Parathyroid adenoma (tissue), 2 donors: Measurements from ENCODE around the gene C2CD3.

Experiments used
- H2AFZ ChIP-seq: fragments of 300-600 bp; sonication (generic); one replicate; pipeline ENCODE4 v1.7.0; 2017; ENCODE audit warnings: antibody characterized with exemption, mild to moderate bottlenecking
- H3K27ac ChIP-seq: fragments of 300-600 bp; sonication (generic); one replicate; pipeline ENCODE4 v1.7.0; 2017
- H3K27me3 ChIP-seq: fragments of 300-600 bp; sonication (generic); one replicate; pipeline ENCODE4 v1.7.0; 2017; ENCODE audit warnings: low read length; ENCODE audit not compliant: control insufficient read depth, insufficient read depth
- H3K36me3 ChIP-seq: fragments of 300-600 bp; sonication (generic); one replicate; pipeline ENCODE4 v1.7.0; 2017; ENCODE audit warnings: low read length; ENCODE audit not compliant: control insufficient read depth, insufficient read depth
- H3K4me1 ChIP-seq: fragments of 300-600 bp; sonication (generic); one replicate; pipeline ENCODE4 v1.7.0; 2017; ENCODE audit warnings: control low read depth
- H3K4me2 ChIP-seq: fragments of 300-600 bp; sonication (generic); one replicate; pipeline ENCODE4 v1.7.0; 2017; ENCODE audit warnings: low read length
- H3K4me3 ChIP-seq: fragments of 300-600 bp; sonication (generic); one replicate; pipeline ENCODE4 v1.7.0; 2017; ENCODE audit warnings: low read depth, low read length
- H3K79me2 ChIP-seq: fragments of 300-600 bp; sonication (generic); one replicate; pipeline ENCODE4 v1.7.0; 2017; ENCODE audit warnings: control low read depth
- H3K9ac ChIP-seq: fragments of 300-600 bp; sonication (generic); one replicate; pipeline ENCODE4 v1.7.0; 2017; ENCODE audit warnings: mild to moderate bottlenecking
- H3K9me3 ChIP-seq: fragments of 300-600 bp; sonication (generic); one replicate; pipeline ENCODE4 v1.7.0; 2017; ENCODE audit warnings: low read length; ENCODE audit not compliant: control insufficient read depth
- TF ChIP-seq, protein P1 (sequence below): fragments of 300-600 bp; sonication (generic); IDR thresholded peaks from one replicate; pipeline ENCODE4 v1.7.0; 2017; ENCODE audit warnings: antibody characterized with exemption, mild to moderate bottlenecking
- donor health status: primary hyperparathyroidism.

Gene C2CD3

DNA sequence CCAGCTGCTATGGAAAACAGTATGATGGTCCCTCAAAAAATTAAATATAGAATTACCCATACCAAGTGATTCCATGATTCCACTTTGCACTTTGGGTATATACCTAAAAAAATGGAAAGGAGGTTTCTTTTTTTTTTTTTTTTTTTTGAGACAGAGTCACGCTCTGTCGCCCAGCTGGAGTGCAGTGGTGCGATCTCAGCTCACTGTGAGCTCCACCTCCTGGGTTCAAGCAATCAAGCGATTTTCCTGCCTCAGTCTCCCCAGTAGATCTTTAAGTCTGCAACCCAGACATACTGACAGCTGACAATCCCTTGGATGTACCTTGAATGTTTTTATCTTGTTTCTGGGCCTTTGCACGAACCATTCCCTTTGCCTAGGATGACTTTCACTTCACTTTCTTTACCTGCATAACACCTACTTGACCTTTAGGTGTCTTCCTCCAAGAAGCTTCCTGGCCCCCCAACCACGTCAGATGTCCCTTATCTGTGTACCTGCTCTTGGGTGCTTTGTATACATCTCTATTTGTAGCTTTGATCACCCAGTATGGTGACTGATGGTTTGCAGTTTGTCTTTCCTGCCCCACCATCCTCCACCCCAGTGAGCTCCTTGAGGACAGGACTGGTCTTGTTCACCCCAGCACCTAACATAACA lies 173.6 kb downstream of the C2CD3 start:
- H3K36me3 ChIP-seq: no peaks in the 10 kb centered on the region
- no peaks in the 10 kb centered on the region for H3K4me1 ChIP-seq
- H3K9me3 ChIP-seq: no peaks in the 10 kb centered on the region
- no peak overlapping the region for H3K27ac ChIP-seq
- H3K4me3 ChIP-seq: no peak overlapping the region
- H2AFZ ChIP-seq: no peak overlapping the region
- no peak overlapping the region for H3K4me2 ChIP-seq
- H3K27me3 ChIP-seq: no peaks in the 10 kb centered on the region
- H3K9ac ChIP-seq: no peak overlapping the region
- TF ChIP-seq, protein P1, sequence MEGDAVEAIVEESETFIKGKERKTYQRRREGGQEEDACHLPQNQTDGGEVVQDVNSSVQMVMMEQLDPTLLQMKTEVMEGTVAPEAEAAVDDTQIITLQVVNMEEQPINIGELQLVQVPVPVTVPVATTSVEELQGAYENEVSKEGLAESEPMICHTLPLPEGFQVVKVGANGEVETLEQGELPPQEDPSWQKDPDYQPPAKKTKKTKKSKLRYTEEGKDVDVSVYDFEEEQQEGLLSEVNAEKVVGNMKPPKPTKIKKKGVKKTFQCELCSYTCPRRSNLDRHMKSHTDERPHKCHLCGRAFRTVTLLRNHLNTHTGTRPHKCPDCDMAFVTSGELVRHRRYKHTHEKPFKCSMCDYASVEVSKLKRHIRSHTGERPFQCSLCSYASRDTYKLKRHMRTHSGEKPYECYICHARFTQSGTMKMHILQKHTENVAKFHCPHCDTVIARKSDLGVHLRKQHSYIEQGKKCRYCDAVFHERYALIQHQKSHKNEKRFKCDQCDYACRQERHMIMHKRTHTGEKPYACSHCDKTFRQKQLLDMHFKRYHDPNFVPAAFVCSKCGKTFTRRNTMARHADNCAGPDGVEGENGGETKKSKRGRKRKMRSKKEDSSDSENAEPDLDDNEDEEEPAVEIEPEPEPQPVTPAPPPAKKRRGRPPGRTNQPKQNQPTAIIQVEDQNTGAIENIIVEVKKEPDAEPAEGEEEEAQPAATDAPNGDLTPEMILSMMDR: no peak
- H3K79me2 ChIP-seq: no peaks in the 10 kb centered on the region

DNA sequence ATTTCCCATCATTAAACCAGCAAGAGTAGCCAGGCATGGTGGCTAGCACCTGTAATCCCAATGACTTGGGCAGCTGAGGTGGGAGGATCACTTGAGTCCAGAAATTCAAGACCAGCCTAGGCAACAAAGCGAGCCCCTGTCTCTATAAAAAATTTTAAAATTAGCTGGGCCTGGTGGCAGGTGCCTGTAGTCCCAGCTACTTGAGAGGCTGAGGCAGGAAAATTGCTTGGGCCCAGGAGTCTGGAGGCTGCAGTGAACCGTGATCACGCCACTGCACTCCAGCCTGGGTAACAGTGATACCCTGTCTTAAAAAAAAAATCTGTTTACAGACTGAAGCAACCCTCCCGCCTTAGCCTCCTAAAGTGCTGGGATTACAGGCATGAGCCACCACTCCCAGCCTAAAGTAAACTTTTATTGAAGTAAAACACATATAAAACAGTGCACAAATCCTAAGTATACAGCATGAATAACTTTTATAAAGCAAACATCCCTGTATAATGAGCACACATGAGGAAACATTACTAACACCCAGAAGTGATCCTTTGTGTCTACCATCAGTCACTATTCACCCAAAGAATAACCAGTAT lies 174.5 kb downstream of the C2CD3 start:
- TF ChIP-seq, protein P1: no peak
- Histone ChIP-seq H2AFZ (no peak overlapping the region), H3K36me3 (no peaks in the 10 kb centered on the region), H3K27me3 (no peaks in the 10 kb centered on the region), H3K4me3 (no peak overlapping the region), H3K9me3 (no peaks in the 10 kb centered on the region), H3K9ac (no peak overlapping the region), H3K79me2 (no peaks in the 10 kb centered on the region), H3K4me1 (no peaks in the 10 kb centered on the region), H3K27ac (no peak overlapping the region), H3K4me2 (no peak overlapping the region)

DNA sequence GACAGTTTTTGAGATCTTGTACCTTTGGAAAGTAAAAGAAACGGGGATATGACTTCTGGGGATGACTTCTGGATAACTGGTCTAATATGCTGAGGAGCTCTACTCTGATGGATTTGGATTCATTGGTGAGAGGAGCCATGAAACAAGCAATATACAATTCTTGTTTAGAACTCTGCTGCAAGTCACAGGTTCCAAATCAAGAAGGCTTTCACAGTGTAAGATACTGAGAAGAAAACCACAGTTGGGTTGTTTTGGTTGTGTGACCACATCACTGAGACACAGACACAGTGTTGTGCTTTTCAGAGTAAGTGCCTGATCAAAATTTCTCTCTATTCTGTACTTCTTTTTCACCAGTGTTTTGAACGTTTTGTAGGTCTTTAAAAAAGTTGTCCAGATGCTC lies 175.1 kb downstream of the C2CD3 start:
- Histone ChIP-seq H3K4me2 (no peak overlapping the region), H3K27ac (no peak overlapping the region), H3K4me3 (no peak overlapping the region), H3K79me2 (no peaks in the 10 kb centered on the region), H2AFZ (no peak overlapping the region), H3K36me3 (no peaks in the 10 kb centered on the region), H3K9ac (no peak overlapping the region), H3K27me3 (no peaks in the 10 kb centered on the region), H3K4me1 (no peaks in the 10 kb centered on the region), H3K9me3 (no peaks in the 10 kb centered on the region)
- TF ChIP-seq, protein P1: no peak

DNA sequence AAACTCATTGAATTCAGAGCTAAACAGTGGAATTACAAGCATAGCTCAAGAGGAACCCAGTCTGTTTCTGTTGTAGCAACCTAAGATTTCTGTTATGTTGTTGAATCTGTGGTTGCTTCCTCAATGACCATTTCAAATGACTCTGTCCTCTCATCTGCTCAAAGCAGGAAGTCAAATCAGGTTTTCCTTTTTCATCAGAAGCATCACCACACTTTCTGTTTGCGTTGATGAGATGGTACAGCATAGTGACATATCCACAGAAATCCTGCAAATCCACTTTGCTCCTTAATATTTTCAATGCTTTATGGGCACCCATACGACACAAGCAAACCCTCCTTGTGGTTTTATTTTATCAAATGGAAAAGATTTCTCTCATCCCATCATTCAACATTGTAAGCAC lies 175.6 kb downstream of the C2CD3 start:
- no peaks in the 10 kb centered on the region for H3K36me3 ChIP-seq
- TF ChIP-seq, protein P1: no peak
- H3K9me3 ChIP-seq: no peaks in the 10 kb centered on the region
- H3K9ac ChIP-seq: no peak overlapping the region
- no peak overlapping the region for H2AFZ ChIP-seq
- H3K4me2 ChIP-seq: no peak overlapping the region
- H3K27me3 ChIP-seq: no peaks in the 10 kb centered on the region
- H3K79me2 ChIP-seq: no peaks in the 10 kb centered on the region
- H3K27ac ChIP-seq: no peak overlapping the region
- H3K4me1 ChIP-seq: no peaks in the 10 kb centered on the region
- H3K4me3 ChIP-seq: no peak overlapping the region

DNA sequence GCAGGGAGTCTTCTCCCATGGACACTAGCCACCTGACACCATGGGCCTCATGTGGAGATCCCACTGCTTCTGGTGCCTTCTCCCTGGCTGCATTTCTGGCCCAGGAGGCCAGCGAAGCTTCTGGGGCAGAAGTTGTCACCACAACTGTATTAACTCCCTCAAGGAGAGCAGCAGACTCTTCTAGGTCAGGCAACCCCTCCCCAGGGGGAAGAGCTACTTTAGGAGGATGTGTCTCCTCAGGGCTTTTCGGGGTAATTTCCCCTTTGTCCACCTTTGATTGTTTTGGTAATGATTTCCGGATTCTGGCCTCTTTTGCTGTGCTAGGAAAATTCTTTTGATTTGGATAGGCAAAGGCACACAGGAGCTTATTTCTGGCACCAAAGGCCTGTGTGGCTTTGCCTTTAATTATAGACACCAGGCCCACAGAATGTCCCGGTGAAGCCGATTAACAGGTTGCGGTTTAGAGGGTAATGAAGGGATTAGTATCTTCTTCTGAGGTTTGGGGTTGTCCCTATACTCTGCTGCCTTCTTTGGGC lies 179.3 kb downstream of the C2CD3 start:
- no peak overlapping the region for H2AFZ ChIP-seq
- no peak overlapping the region for H3K9ac ChIP-seq
- H3K27ac ChIP-seq: no peak overlapping the region
- H3K27me3 ChIP-seq: no peaks in the 10 kb centered on the region
- H3K9me3 ChIP-seq: no peaks in the 10 kb centered on the region
- H3K4me3 ChIP-seq: no peak overlapping the region
- no peaks in the 10 kb centered on the region for H3K36me3 ChIP-seq
- no peaks in the 10 kb centered on the region for H3K4me1 ChIP-seq
- TF ChIP-seq, protein P1: no peak
- no peaks in the 10 kb centered on the region for H3K79me2 ChIP-seq
- H3K4me2 ChIP-seq: no peak overlapping the region
